Neuronal stem cell (in vitro differentiated cells): ENCODE data around the gene VPS35L.

Experiments
- DNase-seq: peaks from one replicate; pipeline ENCODE4 v3.0.0-alpha.2; 2013; ENCODE audit warnings: low spot score
- H2AFZ ChIP-seq: one replicate; pipeline ENCODE4 v1.6.1; 2013; ENCODE audit warnings: mild to moderate bottlenecking, low read length, inconsistent platforms
- H2AK5ac ChIP-seq: 2 replicates; pipeline ENCODE4 v1.6.1; 2013; ENCODE audit warnings: low read depth, mild to moderate bottlenecking, inconsistent platforms, low read length, moderate library complexity, mixed read lengths
- H2BK120ac ChIP-seq: 2 replicates; pipeline ENCODE4 v1.6.1; 2013; ENCODE audit warnings: low read depth, mild to moderate bottlenecking, inconsistent platforms, low read length, moderate library complexity, mixed read lengths
- H2BK12ac ChIP-seq: one replicate; pipeline ENCODE4 v1.6.1; 2013; ENCODE audit warnings: low read length, inconsistent platforms
- H2BK15ac ChIP-seq: 2 replicates; pipeline ENCODE4 v1.6.1; 2013; ENCODE audit warnings: mild to moderate bottlenecking, low read length, inconsistent platforms, mixed read lengths
- H2BK5ac ChIP-seq: one replicate; pipeline ENCODE4 v1.6.1; 2013; ENCODE audit warnings: inconsistent platforms, mild to moderate bottlenecking, low read length, moderate library complexity
- H3K14ac ChIP-seq: one replicate; pipeline ENCODE4 v1.6.1; 2013; ENCODE audit warnings: low read length, inconsistent platforms
- H3K18ac ChIP-seq: 2 replicates; pipeline ENCODE4 v1.6.1; 2013; ENCODE audit warnings: low read length, inconsistent platforms
- H3K23ac ChIP-seq: 2 replicates; pipeline ENCODE4 v1.6.1; 2013; ENCODE audit warnings: low read depth, mild to moderate bottlenecking, mixed read lengths, low read length, inconsistent platforms; ENCODE audit not compliant: poor library complexity
- H3K27ac ChIP-seq: replicated peaks from 3 replicates; pipeline ENCODE4 v1.5.1; 2013; ENCODE audit warnings: low read length, inconsistent platforms
- H3K27me3 ChIP-seq, 3 experiments: 2 replicates each; pipeline ENCODE4 v1.6.1; 2013; ENCODE audit warnings: low read length in 3 of 3, mild to moderate bottlenecking in 2 of 3, inconsistent platforms in 1 of 3, low read depth in 1 of 3, mixed read lengths in 1 of 3, moderate library complexity in 1 of 3; ENCODE audit not compliant: control insufficient read depth in 3 of 3, insufficient read depth in 3 of 3
- H3K36me3 ChIP-seq, 2 donors: replicated peaks in 1 of 2; 2 replicates each; pipeline ENCODE4 v1.6.1; 2013; ENCODE audit warnings: low read length in 2 of 2; ENCODE audit not compliant: control insufficient read depth in 2 of 2, insufficient read depth in 2 of 2
- H3K4ac ChIP-seq: 2 replicates; pipeline ENCODE4 v1.6.1; 2013; ENCODE audit warnings: inconsistent platforms, mild to moderate bottlenecking, low read length, moderate library complexity
- H3K4me1 ChIP-seq, 2 donors: 1 replicate in 1 of 2; 2 replicates in 1 of 2; pipeline ENCODE4 v1.6.1; 2013; ENCODE audit warnings: low read length in 2 of 2, low read depth in 1 of 2; ENCODE audit not compliant: control insufficient read depth in 2 of 2, insufficient read depth in 1 of 2
- H3K4me2 ChIP-seq: one replicate; pipeline ENCODE4 v1.6.1; 2013; ENCODE audit warnings: mild to moderate bottlenecking, low read length, inconsistent platforms; ENCODE audit not compliant: insufficient read depth, poor library complexity, severe bottlenecking
- H3K4me3 ChIP-seq, 2 donors: 2 replicates each; pipeline ENCODE4 v1.5.1; 2013; ENCODE audit warnings: low read length in 2 of 2, mild to moderate bottlenecking in 2 of 2, inconsistent platforms in 1 of 2, moderate library complexity in 1 of 2
- H3K79me1 ChIP-seq: one replicate; pipeline ENCODE4 v1.6.1; 2013; ENCODE audit warnings: low read depth, mild to moderate bottlenecking, inconsistent platforms, low read length, moderate library complexity
- H3K9ac ChIP-seq: one replicate; pipeline ENCODE4 v1.6.1; 2013; ENCODE audit warnings: mild to moderate bottlenecking, low read depth, low read length, inconsistent platforms; ENCODE audit not compliant: poor library complexity
- H3K9me3 ChIP-seq, 2 donors: replicated peaks in 1 of 2; 2 replicates each; pipeline versions ENCODE3 to v1.6.1; 2013; ENCODE audit warnings: low read length in 2 of 2, mild to moderate bottlenecking in 2 of 2, inconsistent platforms in 1 of 2, low read depth in 1 of 2, mixed read lengths in 1 of 2, moderate library complexity in 1 of 2; ENCODE audit not compliant: control insufficient read depth in 2 of 2, insufficient read depth in 1 of 2
- H4K8ac ChIP-seq: one replicate; pipeline ENCODE4 v1.6.1; 2013; ENCODE audit warnings: low read depth, mild to moderate bottlenecking, inconsistent platforms, low read length, moderate library complexity
- H4K91ac ChIP-seq: one replicate; pipeline ENCODE4 v1.6.1; 2013; ENCODE audit warnings: low read length, low read depth, mild to moderate bottlenecking, inconsistent platforms; ENCODE audit not compliant: poor library complexity
- WGBS, 2 donors: extraction: QIAGEN DNeasy Blood & Tissue Kit; methylation state at CpG; one replicate each; pipeline ENCODE4 v1.1.7; 2013; ENCODE audit warnings: missing lambda C conversion rate in 2 of 2, mixed read lengths in 1 of 2; ENCODE audit not compliant: insufficient read length in 2 of 2, insufficient replicate concordance in 1 of 2; ENCODE audit errors: extremely low coverage in 2 of 2; 5-methylcytosine and 5-hydroxymethylcytosine counted together

The VPS35L gene

DNA sequence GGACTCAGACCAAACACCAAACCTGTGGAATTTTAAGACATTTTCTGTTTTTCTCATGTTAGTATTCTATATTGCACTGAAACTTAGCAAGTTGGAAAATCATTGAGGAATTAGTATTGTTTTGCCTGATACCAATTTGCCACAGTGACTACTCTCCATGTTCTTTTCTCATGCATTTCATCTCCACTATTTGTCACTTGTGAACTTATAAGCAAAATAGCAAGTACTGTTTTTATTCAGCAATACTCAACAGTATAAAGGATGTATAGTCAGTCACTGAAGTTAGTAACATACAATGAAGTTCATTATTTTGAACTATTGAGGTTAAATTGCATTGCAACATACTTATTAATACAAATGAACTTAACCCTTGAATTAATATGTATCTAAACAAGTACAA lies 5.8 kb upstream of the VPS35L start:
- Histone ChIP-seq H2BK15ac (no peak overlapping the region), H3K18ac (no peak overlapping the region), H3K79me1 (no peaks in the 10 kb centered on the region), H3K23ac (no peak overlapping the region), H4K8ac (no peak overlapping the region), H3K27ac (no peak overlapping the region), H2AK5ac (no peak overlapping the region), H3K4ac (no peak overlapping the region), H3K36me3 (peaks cover 3 to 86% of the 10 kb centered on the region in 2 donors), H3K9me3 (no peaks in the 10 kb centered on the region), H3K4me1 (no peaks in the 10 kb centered on the region), H3K4me3 (no peak overlapping the region), H3K27me3 (no peaks in the 10 kb centered on the region), H4K91ac (no peak overlapping the region), H2BK12ac (no peak overlapping the region), H2AFZ (no peak overlapping the region), H3K14ac (no peak overlapping the region), H3K9ac (no peak overlapping the region), H3K4me2 (no peak overlapping the region), H2BK120ac (no peak overlapping the region), H2BK5ac (no peak overlapping the region)
- DNase-seq, result no peak

DNA sequence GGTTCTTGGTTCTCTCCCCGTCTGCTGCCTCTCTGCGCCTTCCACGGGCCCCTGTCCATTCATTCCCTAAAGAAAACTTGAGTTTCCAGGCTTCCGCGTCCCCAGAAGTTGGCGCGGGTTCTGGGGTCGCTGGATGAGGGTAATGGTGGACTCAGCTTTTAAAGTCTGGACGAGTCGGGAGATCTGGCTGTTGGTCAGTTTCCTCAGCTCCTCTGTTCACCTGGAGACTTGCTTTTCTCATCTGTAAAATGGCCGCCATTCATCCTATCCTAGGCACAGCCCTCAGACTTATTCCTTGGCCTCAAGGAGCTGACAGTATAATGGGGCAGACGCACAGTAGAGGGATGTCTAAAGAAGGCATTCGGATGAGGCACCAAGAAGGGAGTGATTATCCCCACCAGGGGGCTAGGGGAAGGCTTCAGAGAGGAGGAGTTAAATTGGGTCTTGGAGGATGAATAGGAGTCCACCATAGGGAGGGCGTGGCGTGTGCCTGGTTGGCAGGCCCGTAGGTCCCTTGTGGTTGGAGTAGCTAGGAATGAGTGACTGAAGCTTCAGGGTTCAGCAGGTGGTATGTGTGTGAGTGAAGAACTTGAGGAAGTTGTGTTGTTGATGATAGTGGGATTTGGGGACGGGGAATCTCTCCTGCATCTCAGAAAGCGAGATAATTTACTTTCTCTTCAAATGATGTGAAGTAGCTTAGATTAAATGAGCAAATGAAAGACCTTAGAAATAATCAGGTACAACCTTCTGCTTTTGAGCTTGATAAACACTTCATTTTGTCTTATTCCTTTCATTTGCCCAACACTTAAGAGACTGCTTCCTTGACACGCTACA lies 652 bp downstream of the VPS35L start:
- peaks cover 0 to 3% of the 10 kb centered on the region in 2 donors for H3K4me1 ChIP-seq
- H3K27ac ChIP-seq, result peak overlapping the region; percentile 69
- peak overlapping the region; percentile 74 to 86 for H3K4me3 ChIP-seq
- H2BK5ac ChIP-seq, result peak overlapping the region; percentile 45
- WGBS, 2 donors, result no CpG with 5 or more reads among the region's 19 CpGs
- H3K27me3 ChIP-seq, result no peaks in the 10 kb centered on the region
- H3K4me2 ChIP-seq, result peak overlapping the region; percentile 59
- no peak overlapping the region for H4K91ac ChIP-seq
- no peaks in the 10 kb centered on the region for H3K79me1 ChIP-seq
- peak overlapping the region; percentile 89 for H3K9ac ChIP-seq
- H2AFZ ChIP-seq, result peak overlapping the region; percentile 93
- no peak overlapping the region for H2BK120ac ChIP-seq
- peak; percentile 42 for DNase-seq
- H3K9me3 ChIP-seq, result no peaks in the 10 kb centered on the region
- H3K14ac ChIP-seq, result peak overlapping the region; percentile 26
- peak overlapping the region; percentile 92 for H3K18ac ChIP-seq
- no peak overlapping the region for H3K4ac ChIP-seq
- no peak overlapping the region for H2AK5ac ChIP-seq
- no peak overlapping the region for H2BK15ac ChIP-seq
- H3K23ac ChIP-seq, result no peak overlapping the region
- peak overlapping the region; percentile 45 for H4K8ac ChIP-seq
- peaks cover under 1 to 27% of the 10 kb centered on the region in 2 donors for H3K36me3 ChIP-seq
- no peak overlapping the region for H2BK12ac ChIP-seq

DNA sequence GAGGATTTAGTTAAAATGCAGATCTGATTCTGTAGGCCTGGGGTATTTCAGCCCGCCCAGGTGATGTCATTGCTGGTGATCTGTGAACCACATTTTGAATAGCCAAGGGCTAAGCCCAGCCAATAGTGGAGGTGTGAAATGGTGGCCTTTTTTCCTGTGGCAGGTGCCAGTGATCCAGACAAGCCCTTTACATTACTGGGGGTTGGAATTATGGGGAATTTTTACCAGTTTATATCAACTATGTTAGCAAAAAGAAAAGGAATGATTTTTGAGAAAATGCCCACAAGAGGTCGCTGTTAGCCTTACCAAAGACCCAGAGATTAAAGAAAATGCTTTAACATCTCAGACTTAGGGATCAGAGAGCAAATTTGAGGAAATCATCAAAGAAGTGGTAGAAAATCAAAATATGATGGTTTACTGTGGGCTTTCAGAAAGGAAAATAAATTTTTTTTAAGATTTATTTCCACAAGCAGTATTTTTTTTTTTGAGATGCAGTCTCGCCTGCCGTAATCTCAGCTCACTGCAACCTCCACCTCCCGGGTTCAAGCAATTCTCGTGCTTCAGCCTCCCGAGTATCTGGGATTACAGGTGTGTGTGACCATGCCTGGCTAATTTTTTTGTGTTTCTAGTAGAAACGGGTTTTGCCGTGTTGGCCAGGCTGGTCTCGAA lies 3.9 kb downstream of the VPS35L start:
- H3K18ac ChIP-seq, result no peak overlapping the region
- H3K9ac ChIP-seq, result no peak overlapping the region
- no peak overlapping the region for H3K27ac ChIP-seq
- no peak overlapping the region for H2BK12ac ChIP-seq
- no peak overlapping the region for H2AFZ ChIP-seq
- DNase-seq, result peak; percentile 59
- H4K8ac ChIP-seq, result no peak overlapping the region
- H4K91ac ChIP-seq, result no peak overlapping the region
- H3K4me2 ChIP-seq, result no peak overlapping the region
- H2BK5ac ChIP-seq, result no peak overlapping the region
- H3K23ac ChIP-seq, result no peak overlapping the region
- H2AK5ac ChIP-seq, result no peak overlapping the region
- H3K14ac ChIP-seq, result no peak overlapping the region
- no peaks in the 10 kb centered on the region for H3K79me1 ChIP-seq
- H2BK15ac ChIP-seq, result no peak overlapping the region
- no peak overlapping the region for H2BK120ac ChIP-seq
- peaks cover 0 to 5% of the 10 kb centered on the region in 2 donors for H3K36me3 ChIP-seq
- peaks cover 3 to 4% of the 10 kb centered on the region in 2 donors for H3K9me3 ChIP-seq
- peaks cover 0 to 3% of the 10 kb centered on the region in 2 donors for H3K4me1 ChIP-seq
- no peak overlapping the region for H3K4ac ChIP-seq
- H3K4me3 ChIP-seq, result no peak overlapping the region
- H3K27me3 ChIP-seq, result no peaks in the 10 kb centered on the region
- no CpG with 5 or more reads among the region's 10 CpGs for WGBS, 2 donors

DNA sequence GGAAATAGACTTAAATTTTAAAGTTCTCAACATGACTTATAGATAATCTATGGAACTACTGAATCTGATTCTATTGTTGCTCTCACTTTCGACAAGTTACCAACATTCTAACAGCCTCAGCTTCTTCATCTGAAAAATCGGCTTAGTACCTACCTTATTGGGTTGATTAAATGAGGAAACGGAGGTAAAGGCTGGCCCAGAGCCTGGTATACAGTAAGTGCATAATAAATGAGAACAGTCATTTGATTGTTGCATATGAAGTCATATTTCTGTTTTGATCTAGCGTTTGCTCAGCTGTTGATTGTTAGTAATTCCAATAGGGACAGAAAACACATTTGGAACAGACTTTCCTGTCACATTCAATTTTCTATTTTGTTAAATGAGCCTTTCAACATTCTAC lies 4.6 kb downstream of the VPS35L start:
- H2BK5ac ChIP-seq, result no peak overlapping the region
- no peak overlapping the region for H3K23ac ChIP-seq
- no peak overlapping the region for H2AK5ac ChIP-seq
- no peak overlapping the region for H2BK15ac ChIP-seq
- H3K27ac ChIP-seq, result no peak overlapping the region
- DNase-seq, result no peak
- H3K4me2 ChIP-seq, result no peak overlapping the region
- H3K9ac ChIP-seq, result no peak overlapping the region
- peaks cover under 1 to 12% of the 10 kb centered on the region in 2 donors for H3K36me3 ChIP-seq
- no peak overlapping the region for H2BK120ac ChIP-seq
- H3K4me3 ChIP-seq, result no peak overlapping the region
- H2BK12ac ChIP-seq, result no peak overlapping the region
- H3K18ac ChIP-seq, result no peak overlapping the region
- no CpG with 5 or more reads among the region's 4 CpGs for WGBS, 2 donors
- H3K27me3 ChIP-seq, result no peaks in the 10 kb centered on the region
- no peak overlapping the region for H4K91ac ChIP-seq
- no peak overlapping the region for H4K8ac ChIP-seq
- no peak overlapping the region for H2AFZ ChIP-seq
- no peak overlapping the region for H3K14ac ChIP-seq
- peaks cover 0 to 3% of the 10 kb centered on the region in 2 donors for H3K4me1 ChIP-seq
- no peak overlapping the region for H3K4ac ChIP-seq
- no peaks in the 10 kb centered on the region for H3K79me1 ChIP-seq
- H3K9me3 ChIP-seq, result peaks cover 3 to 4% of the 10 kb centered on the region in 2 donors
